PC-9 (cell line): ENCODE measurements around the gene MICALL2.

Experiments
- EZH2 ChIP-seq: fragments of 200-600 bp; sonication (generic); IDR thresholded peaks from 2 replicates; pipeline ENCODE4 v1.8.0; 2017; ENCODE audit warnings: antibody characterized with exemption, low read depth
- TF ChIP-seq, protein P1 (sequence below): fragments of 200-600 bp; sonication (generic); conservative IDR thresholded peaks from 2 replicates; pipeline ENCODE4 v1.6.1; 2017; ENCODE audit warnings: mixed run types, antibody characterized with exemption, mild to moderate bottlenecking, moderate library complexity

- TF ChIP-seq, protein P1, sequence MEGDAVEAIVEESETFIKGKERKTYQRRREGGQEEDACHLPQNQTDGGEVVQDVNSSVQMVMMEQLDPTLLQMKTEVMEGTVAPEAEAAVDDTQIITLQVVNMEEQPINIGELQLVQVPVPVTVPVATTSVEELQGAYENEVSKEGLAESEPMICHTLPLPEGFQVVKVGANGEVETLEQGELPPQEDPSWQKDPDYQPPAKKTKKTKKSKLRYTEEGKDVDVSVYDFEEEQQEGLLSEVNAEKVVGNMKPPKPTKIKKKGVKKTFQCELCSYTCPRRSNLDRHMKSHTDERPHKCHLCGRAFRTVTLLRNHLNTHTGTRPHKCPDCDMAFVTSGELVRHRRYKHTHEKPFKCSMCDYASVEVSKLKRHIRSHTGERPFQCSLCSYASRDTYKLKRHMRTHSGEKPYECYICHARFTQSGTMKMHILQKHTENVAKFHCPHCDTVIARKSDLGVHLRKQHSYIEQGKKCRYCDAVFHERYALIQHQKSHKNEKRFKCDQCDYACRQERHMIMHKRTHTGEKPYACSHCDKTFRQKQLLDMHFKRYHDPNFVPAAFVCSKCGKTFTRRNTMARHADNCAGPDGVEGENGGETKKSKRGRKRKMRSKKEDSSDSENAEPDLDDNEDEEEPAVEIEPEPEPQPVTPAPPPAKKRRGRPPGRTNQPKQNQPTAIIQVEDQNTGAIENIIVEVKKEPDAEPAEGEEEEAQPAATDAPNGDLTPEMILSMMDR: no peak
- TF ChIP-seq EZH2: no peak
Observed at GRCh38 chr7:1444925-1445322, 14.3 kb downstream of the MICALL2 start.
